ENCODE results near the gene HECTD1.
"Not testable (repeated sequence)": the region's sequence is repeated elsewhere in the genome, so short reads cannot be mapped to it uniquely, and the experiment has no call there.

HECTD1 gene

DNA sequence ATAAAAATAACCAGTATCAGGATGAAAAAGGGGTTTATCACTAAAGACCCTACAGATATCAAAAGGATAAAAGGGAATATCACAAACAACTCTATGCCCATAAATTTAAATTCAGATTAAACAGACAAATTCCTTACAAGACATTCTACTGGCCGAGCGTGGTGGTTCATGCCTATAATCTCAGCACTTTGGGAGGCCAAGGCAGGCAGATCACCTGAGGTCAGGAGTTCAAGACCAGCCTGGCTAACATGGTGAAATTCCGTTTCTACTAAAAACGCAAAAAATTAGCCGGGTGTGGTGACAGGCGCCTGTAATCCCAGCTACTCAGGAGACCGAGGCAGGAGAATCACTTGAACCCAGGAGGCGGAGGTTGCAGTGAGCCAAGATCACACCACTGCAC lies 15.0 kb downstream of the HECTD1 start:
- DNase-seq, result not testable (repeated sequence)

DNA sequence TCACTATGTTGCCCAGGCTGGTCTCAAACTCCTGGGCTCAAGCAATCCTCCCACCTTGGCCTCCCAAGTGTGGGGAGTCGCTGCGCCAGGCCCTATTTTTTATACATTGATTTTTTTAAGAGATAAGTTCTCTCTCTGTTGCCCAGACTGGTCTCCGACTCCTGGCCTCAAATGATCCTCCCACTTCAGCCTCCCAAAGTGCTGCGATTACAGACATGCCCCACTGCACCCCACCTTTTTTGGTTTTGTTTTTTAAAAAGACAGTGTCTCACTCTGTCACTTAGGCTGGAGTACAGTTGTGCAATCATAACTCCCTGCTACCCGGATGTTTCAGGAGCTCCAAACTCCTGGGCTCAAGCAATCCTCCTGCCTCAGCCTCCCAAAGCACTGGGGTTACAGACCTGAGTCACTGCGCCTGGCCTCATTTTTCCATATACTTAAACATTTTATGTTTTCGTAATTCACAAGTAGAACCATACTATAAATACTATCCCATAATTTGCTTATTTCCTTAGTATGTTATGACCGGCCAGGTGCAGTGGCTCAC lies 16.8 kb downstream of the HECTD1 start:
- no peak for DNase-seq

GRCh38 chr14:31190219-31190603 lies 17.4 kb downstream of the HECTD1 start:
- no peak for DNase-seq

DNA sequence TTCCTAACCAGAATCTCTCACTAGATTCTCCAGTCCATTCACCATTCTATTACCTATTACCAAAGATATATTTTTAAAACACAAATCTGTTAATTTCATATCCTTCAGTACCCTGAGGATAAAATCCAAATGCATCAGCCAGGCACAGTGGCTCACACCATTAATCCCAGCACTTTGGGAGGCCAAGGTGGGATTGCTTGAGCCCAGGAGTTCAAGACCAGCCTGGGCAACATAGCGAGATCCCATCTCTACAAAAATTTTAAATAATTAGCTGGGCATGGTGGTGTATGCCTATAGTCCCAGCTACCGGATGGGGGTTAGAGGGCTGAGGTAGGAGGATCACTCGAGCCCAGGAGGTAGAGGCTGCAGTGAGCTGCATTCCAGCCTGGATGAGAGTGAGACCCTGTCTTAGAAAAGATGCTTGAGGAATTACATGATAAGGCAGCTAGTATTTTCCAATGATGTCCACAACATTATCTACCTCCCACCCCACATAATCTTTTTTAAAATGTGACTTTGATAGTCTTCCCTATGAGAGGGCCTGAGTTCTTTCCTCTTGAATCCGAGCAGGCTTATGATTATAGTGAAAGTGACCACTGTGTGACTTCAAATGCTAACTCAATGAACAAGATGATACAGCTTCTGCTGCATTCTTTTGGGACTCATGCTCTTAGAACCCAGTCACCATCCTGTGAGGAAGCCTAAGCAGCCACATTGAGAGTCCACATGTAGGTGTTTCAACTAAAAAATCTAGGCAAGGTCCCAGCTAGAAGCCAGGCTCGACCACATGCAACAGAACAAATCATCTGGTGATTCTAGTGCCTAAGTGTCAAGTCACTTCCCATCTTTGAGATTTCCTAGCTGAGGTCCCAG lies 18.0 kb downstream of the HECTD1 start:
- no peak for DNase-seq

DNA sequence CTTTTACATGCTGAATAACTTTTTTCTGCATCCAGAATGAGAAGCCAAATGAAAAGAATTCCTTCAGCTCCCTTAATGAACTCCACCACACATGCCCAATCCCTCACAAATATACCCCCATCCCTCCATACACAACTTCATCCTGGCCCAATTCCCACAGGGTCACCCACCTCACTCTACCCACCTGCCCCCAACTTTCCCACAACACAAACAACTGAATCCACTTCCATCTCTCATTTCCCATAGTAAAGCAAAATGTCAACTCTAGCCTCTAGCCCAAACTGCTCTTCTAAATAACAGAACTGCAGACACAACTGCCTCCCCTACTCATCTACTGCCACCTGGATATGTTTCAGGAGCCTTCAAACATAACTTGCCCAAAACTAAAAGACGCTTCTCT lies 18.8 kb downstream of the HECTD1 start:
- no peak for DNase-seq

DNA sequence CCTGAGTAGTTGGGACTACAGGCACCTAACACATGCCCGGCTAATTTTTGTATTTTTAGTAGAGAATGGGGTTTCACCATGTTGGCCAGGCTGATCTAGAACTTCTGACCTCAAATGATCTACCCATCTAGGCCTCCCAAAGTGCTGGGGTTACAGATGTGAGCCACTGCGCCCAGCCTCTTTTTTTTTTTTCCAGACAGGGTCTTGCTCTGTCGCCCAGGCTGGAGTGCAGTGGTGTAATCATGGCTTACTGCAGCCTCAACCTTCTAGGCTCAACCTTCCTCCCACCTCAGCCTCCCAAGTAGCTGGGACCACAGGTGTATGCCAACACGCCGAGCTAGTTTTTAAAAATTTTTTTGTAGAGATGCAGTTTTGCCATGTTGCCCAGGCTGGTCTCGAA lies 25.6 kb downstream of the HECTD1 start:
- not testable (repeated sequence) for DNase-seq

GRCh38 chr14:31181271-31181670 lies 26.3 kb downstream of the HECTD1 start:
- DNase-seq, result no peak

DNA sequence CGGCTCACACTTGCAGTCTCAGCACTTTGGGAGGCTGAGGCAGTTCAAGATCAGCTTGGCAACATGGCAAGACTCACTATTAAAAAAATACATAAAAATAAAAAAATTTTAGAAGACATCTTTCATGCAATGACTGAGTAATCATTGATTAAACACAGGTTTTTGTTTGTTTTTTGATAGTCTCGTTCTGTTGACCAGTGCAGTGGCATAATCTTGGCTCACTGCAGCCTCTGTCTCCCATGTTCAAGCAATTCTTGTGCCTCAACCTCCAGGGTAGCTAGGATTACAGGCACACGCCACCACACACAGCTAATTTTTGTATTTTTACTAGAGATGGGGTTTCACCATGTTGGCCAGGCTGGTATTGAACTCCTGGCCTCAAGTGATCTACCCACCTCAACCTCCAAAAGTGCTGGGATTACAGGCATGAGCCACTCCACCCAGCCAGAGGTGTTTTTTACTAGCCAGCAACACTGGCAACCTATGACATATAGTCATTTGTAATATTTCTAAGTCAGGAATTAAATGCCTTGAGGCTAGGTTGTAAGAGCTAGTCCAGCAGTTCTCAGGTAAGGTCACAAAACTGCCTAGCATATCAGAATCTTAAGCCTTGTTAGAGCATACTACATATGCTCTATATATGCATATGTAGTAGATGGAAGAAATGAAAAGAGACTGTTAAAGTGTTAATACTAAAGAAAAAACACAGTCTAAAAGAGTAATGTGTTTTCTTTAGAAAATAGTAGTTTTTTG lies 27.1 kb downstream of the HECTD1 start:
- no peak for DNase-seq

DNA sequence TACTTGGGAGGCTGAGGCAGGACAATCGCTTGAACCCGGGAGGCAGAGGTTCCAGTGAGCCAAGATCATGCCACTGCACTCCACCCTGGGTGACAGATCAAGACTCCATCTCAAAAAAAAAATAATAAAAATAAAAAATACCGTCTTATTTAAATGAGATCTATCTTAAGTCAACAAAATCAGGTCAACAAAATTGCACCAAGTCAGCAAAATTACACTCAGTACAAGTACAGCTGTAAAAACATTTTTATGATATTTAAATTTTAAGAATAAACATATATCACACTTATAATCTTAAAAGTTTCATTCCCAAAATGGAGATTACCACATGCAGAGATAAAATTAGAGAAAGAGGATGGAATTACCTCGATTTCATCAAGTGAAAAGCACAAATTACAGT lies 33.2 kb downstream of the HECTD1 start:
- DNase-seq, result no peak

GRCh38 chr14:31173120-31173837 lies 34.3 kb downstream of the HECTD1 start:
- DNase-seq, result no peak

DNA sequence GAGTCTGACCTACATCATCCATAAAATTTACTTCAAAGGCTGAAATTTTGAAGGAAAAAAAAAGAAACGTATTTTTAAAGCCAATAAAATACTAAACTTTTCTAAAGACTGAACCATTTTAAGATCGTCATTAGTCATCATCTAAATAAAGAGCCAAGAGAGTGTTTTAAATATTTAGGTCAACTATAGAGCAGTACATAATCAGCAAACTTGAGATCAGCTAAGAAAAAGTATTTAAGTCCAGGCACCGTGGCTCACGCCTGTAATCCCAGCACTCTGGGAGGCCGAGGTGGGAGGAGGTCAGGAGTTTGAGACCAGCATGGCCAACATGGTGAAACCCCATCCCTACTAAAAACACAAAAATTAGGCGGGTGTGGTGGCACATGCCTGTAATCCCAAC lies 35.5 kb downstream of the HECTD1 start:
- DNase-seq, result no peak

GRCh38 chr14:31170411-31170810 lies 37.2 kb downstream of the HECTD1 start:
- no peak for DNase-seq

- no peak for DNase-seq
Observed at GRCh38 chr14:31169877-31170276, 37.7 kb downstream of the HECTD1 start.

- no peak for DNase-seq
Observed at GRCh38 chr14:31167032-31167431, 40.6 kb downstream of the HECTD1 start.

GRCh38 chr14:31166271-31166561 lies 41.4 kb downstream of the HECTD1 start:
- DNase-seq, result no peak

DNA sequence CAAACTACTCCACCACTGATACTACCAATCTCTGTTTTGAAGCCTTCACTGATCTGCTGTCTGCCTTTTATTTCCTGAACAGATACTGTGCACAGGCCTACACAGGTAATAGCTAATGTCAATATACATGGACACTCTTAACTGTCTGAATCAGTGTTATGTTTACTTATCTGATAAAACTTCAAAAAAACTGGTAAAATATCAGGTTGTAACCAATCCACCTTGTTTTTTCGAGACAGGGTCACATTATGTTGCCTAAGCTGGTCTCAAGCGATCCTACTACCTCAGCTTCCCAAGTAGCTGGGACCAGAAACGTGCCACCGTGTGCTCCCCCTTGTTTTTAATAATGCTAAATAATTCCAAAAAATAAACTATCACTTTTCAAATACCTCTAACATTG lies 43.5 kb downstream of the HECTD1 start:
- DNase-seq, result no peak

DNA sequence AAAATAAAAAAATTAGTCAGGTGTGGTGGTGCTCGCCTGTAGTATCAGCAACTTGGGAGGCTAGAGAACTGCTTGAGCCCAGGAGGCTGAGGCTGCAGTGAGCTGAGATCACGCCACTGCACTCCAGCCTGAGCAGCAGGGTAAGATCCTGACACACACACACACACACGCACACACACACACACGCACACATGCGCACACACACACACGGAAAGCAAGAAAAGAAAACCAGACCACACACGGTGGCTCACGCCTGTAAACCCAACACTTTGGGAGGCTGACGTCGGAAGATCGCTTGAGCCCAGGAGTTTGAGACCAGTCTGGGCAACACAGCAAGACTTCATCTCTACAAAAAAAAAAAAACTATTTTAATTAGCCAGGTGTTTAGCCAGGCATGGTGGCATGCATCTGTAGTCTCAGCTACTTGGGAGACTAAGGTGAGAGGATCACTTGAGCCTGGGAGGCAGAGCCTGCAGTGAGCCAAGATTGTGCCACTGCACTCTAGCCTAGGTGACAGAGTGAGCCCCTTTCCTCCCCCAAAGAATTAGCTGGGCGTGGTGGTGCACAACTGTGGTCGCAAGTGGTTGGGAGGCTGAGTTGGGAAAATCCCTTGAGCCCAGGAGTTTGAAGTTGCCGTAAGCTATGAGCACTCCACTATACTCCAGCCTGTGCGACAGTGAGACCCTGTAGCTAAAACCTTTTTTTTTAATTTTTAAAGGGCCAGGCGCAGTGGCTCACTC lies 44.5 kb downstream of the HECTD1 start:
- no peak for DNase-seq

DNA sequence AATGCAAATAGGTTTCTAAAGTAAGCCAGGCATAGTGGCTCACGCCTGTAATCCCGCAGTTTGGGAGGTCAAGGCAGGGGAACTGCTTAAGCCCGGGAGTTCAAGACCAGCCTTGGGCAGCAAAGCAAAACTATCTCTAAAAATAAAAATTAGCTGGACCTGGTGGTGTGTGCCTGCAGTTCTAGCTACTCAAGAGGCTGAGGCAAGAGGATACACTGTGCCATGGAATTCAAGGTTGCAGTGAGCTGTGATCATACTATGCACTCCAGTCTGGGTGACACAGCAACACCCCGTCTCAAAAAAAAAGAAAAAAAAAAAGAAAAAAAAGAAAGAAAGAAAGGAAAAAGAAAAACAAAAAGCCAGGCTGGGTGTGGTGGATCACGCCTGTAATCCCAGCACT lies 46.3 kb downstream of the HECTD1 start:
- DNase-seq, result no peak

DNA sequence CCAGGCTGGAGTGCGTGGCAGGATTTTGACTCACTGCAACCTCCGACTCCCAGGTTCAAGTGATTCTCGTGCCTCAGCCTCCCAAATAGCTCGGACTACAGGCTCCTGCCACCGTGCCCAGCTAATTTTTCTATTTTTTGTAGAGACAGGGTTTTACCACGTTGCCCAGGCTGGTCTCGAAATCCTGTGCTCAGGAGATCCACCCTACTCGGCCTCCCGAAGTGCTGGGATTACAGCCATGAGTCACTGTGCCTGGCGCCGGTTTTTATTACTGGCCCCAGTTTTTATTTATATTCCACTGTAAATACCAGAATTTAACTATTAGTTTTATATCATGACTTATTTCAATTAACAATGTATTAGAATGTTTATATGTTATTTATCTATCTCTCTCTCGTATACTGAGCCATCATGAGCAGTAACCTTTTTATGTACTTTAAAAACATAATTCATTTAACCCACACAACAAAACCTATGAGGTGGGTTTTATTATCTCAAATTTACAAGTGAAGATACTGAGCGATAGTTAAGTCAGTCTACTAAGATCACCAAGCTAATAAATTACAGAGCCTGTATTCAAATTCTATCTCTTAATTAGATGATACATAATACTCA lies 47.8 kb downstream of the HECTD1 start:
- DNase-seq, result no peak

DNA sequence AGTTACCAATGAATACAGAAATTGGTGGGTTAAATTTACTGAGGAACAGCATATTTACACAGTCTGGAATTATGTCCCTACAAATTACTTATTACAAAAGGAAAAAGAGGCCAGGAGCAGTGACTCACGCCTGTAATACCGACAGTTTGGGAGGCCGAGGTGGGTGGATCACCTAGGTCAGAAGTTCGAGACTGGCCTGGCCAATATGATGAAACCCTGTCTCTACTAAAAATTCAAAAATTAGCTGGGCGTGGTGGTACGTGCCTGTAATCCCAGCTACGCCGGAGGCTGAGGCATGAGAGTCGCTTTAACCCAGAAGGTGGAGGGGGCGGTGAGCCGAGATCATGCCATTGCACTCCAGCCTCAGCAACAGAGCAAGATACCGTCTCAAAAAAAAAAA lies 52.6 kb downstream of the HECTD1 start:
- DNase-seq, result no peak

DNA sequence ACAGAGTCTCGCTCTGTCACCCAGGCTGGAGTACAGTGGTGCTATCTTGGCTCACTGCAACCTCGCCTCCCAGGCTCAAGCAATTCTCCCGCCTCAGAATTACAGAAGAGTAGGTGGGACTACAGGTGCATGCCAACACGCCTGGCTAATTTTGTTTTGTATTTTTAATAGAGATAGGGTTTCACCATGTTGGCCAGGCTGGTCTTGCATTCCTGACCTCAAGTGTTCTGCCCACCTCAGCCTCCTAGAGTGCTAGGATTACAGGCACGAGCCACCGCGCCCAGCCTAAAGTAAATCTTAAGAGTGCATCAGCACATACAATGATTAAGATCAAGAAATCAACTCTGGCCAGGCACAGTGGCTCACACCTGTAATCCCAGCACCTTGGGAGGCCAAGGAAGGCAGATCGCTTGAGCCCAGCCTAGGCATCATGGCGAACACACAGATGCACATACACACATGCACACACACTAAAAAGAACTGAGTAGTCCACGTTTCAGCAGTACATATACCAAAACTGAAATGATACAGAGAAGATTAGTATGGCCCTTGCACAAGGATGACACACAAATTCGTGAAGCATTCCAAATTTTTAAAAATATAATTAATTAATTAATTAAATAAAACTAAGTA lies 65.0 kb downstream of the HECTD1 start:
- no peak for DNase-seq

GRCh38 chr14:31139301-31139847 lies 68.2 kb downstream of the HECTD1 start:
- DNase-seq, result no peak
